T47D (cell line): ENCODE data around the gene WIZ.

Experiments used
- DNase-seq, 2 experiments: peaks; one replicate each; pipeline versions ENCODE4 v3.0.0 to v3.0.0-alpha.2; 2011 to 2012; ENCODE audit warnings: low read depth in 1 of 2, low spot score in 1 of 2
- JUND ChIP-seq: IDR thresholded peaks from 2 replicates; pipeline ENCODE4 v1.6.1; 2012; ENCODE audit warnings: low read depth
- in situ Hi-C: cut with HindIII; loops from 2 replicates; pipeline ENCODE4 v1.10.0; 2016; ENCODE audit warnings: low sequenced_read_pairs, low pct_unique_long_range_greater_than_20kb

Gene WIZ

DNA sequence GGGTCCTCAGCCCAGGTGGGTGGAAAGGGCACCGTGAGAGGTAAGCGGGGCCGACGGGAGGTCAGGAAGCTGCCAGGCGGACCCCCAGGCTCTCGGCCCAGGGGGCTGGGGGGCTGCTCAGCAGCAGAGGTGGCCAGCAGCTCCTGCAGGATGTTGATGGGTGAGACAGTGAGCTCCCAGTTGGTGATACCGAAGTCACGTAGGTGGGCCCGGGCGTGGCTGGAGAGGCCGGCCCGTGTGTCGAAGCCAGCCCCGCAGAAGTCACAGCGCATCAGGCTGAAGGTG is 13.0 kb downstream of the WIZ start:
- TF ChIP-seq JUND: no peak
- in situ Hi-C loops: no loop called here
- no peak for DNase-seq

DNA sequence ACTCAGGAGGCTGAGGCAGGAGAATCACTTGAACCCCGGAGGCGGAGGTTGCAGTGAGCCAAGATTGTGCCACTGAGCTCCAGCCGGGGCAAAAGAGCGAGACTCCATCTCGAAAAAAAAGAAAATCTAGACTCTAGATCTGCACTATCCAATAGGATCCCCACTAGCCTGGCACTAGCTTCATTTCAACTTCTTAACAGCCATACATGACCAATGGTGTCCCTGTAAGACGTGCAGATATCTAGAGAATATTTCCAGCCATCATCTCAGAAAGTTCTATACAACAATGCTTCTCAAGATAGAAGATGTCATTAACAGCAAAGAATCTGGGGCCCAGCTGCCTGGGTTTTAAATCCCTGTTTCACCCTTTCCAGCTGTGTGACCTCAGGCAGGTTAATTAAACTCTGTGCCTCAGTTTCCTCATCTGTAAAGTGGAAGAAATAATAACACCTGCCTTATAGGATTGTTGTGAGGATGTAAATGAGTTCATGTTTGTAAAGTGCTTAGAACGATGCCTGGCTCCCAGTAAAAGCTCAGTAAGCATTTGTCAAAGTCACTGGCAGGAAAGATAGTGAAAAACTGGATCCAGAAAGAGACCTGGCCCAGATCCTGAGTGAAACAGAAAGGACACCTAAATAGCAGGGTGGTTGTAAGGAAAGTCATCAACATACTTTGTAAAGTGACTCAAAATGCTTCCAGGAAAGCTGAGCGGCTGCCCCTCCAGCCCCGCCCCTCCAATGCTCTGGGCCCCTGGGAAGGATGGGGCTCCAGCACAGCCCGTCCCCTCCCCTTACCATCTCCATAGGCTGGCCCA is 13.5 kb downstream of the WIZ start:
- no peak for DNase-seq
- no peak for TF ChIP-seq JUND
- in situ Hi-C loops: no loop called here

DNA sequence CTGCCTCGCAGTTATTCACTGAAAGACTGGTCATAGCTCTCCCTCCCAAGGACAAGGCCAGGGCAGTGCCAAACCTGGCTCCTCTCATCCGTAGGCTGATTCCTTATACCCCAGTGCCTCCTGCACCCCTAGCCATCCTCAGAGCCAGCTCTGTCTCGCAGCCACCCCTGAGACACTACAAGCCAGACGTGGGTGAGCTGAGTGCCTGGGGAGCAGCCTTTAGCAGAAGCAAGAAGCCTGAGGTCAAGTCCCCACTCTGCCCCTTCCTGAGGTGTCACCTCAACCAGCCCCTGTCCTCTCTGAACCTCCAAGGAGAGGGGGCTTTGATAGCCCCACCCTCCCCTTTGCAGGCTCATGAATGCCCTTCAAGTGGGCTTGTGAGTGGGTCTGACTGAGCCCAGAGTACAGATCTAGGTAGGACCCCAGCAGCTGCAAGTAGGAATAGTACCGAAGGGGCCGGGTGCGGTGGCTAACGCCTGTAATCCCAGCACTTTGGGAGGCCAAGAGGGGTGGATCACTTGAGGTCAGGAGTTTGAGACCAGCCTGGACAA is 16.2 kb downstream of the WIZ start:
- in situ Hi-C loops: no loop called here
- TF ChIP-seq JUND: no peak
- DNase-seq: no peak

DNA sequence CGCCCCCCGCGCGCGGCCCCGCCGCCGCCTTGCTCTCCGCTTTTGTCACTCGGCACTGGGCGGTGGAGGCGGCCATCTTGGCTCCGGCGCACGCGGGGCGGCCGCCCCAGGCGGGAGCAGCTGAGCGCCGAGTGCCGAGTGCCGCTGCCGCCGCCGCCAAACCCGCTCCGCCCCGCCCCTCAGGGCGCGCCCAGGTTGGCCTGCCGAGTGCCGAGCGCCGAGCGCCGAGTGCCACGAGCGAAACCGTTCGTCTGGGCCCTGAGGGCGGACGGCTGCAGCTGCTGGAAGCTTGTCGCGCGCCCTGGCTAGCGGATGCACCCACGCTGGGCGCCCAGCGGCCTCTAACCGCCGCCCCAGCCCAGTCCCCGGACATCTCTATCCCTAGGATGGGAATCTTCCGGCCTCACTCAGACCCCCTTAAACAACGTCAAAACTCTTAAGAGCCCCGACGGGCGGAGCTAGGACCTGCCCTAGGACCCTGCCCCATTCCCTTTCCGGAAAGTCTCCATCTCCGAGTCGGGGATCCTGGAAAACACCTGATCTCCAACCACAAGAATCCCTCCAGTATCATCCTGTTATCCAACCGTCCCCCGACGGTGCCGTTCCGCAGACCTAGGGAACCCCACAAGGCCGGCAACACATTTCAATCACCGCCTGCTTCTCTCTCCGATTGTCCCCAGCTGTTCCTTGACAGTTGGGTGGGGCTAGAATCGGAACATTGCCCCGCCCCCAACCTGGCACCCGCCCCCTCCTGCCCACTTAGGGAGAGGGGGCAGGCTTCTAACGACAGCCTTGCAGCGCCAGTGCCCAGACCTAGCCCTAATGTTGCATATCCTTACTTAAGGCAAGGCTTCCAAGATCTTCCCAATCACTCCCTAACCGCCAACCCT is 16.9 kb downstream of the WIZ start:
- peak; percentile 90 to 92 for DNase-seq
- in situ Hi-C loops: no loop called here
- TF ChIP-seq JUND: no peak

DNA sequence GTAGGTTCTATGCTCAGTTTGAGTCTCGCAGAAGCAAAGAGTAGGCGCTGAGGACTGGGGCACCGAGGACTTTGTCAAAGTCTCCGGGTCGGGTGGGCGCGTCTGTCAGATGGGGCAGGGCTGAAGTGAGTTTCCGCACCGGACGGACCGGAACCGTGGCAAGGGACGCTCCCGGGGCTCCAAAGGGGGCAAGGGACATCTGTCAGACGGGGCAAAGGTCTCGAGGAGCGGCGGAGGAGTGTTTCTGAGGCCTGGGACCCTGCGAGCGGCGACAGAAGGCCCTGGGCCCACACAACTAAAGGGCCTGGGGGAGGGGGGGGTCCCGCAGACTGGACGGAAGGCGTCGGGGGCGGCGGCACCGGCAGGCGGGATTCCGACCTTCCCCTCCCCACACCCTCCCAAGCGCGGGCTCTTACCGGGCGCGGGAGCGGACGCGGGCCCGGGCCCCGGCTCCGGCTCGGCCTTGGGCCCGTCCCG is 17.7 kb downstream of the WIZ start:
- TF ChIP-seq JUND: no peak
- in situ Hi-C loops: no loop called here
- DNase-seq: no peak

DNA sequence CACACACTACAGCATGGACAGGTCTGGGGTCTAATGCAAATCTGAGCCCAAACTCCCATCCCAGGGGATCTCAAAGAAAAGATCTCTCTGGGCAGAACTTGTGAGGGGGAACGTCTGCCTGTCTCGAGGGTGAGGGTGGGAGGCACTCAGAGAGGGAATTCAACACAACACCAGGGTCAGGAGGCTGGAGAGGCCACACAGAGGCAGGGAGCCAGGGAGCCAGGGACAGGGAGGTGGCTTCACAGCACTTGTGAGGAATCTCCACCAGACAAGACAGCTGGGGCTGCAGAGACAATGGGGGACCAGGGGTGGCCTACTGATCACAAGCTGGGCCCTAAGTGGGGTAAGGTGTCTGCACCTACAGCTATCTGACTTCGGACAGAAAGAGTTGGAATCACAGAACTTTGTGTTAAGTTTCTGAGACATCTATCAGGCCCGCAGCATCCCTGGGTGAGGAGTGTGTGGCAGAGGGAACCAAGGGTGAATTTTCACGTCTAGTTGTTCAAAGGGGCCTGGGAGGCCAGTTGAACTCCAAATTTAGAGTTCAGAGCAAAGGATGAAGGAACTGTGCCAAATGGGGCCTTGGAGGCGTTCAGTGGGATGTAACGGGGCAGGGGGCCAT is 18.2 kb downstream of the WIZ start:
- no peak for DNase-seq
- TF ChIP-seq JUND: no peak
- in situ Hi-C loops: no loop called here

DNA sequence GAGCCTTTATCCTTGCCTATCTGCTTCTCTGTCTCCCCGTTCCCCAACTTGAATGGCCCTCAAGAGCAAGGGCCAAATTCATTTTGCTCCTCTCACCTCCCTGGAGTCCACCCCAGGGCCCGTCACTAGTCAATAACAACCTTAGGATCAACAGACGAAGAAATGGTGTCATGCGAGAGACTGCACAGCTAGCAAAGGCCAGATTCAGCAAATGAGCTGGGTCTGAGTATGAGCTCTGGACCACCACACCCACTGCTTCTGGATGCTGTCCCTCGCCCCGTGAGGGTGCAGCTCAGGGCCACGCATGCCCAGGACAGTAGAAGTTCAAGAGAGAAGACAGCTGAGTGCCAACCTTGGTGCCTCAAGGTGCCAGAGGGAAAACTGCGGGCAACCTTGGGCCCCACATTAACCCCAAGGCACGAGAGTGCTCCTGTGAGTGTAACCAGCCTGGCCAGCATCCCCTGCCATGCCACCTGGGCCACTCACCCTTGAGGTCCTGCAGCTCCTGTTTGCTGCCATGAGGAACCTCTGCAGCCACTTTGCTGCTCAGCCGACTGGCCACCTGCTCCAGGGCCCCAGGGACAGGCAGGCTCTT is 19.1 kb downstream of the WIZ start:
- in situ Hi-C loops: no loop called here
- DNase-seq: no peak
- no peak for TF ChIP-seq JUND

DNA sequence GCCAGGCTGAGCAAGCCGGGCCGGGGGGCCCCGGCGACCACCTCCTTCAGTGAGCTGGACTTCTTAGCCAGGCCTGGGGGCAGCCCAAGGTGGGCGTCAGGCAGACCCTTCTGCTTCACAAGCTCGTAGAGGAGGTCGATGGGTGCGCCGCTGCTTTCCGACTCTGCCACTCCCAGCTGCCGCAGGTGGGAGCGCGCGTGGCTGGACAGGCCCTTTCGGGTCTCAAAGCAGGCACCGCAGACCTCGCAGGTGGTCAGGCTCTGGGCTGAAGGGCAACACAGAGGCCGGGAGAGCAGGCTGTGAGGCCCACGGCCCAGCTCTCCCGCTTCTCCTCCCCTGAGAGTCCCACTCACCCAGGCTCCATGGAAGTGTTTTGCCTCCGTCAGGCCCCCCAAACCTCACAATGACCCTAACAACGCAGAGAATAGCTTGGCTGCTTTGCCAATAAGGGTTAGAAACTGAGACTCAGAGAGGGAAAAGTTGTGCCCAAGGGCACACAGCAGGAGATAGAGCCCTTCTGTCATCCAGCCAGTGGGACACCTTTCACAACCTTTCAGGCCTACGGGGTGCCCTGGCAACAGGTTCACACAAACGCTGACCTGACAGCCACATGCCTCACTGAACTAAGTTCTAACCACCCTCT is 19.8 kb downstream of the WIZ start:
- in situ Hi-C loops: no loop called here
- DNase-seq: no peak
- no peak for TF ChIP-seq JUND

DNA sequence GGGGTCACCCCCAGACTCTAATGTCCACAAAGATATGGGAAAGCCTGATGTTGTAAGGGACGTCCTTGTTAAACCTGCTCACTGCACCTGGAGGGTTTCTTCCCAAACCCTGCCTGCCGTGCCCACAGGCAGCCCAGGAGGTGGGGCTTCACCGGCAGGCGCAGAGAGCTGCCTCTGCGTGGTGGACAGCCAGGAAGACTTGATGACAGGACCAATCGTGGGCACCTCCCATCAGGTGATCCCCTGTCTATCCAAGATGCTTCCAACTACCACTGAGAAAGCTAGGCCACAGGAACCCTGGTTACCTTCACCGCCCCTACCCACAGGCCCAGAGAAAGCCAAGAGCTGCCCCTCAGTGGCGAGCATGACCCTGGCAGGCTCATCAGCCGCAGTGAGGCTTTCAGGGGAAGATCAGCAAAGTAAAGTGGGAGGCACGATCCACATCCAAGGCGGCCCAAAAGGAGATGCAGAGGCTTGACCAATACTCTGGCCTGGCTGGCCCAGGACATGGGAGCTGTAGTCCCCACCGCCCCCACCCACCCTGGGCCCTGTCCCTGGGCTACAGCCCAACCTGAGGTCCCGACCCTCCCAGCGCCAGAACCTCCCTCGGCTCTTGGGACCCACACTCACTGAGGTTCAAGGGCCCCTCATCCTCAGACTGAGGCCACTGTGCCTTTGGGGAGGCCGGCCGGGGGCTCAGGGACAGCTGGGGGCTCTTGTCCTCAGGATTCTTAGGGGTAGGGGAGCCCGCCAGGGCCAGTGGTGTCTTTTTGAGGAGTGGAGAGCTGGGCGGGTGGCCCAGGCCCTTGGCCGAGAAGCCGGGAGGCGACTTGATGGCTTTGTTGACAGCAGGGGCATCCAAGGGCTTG is 20.6 kb downstream of the WIZ start:
- no peak for TF ChIP-seq JUND
- in situ Hi-C loops: no loop called here
- no peak for DNase-seq

DNA sequence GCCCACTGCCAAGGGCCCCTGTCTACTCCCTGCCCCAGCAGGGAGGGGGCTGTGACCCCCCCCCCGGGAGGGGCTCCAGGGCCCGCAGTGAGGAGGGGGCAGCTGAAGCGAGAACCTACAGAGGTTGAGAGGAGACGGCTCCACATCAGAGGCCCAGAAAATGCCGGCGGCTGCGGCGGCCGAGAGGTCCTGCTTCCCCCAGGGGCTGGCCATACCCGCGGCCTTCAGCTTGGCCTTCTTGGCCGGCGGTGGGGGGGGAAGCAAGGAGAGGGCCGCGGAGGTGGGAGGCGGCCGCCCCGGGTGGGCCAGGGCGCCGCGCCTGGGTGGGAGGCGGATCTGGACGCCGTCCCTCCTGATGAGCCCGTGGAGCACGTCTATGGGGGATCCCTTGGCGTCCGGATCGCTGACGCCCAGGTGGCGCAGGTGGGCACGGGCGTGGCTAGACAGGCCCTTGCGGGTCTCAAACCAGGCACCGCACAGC is 21.7 kb downstream of the WIZ start:
- DNase-seq: no peak
- no peak for TF ChIP-seq JUND
- in situ Hi-C loops: no loop called here

DNA sequence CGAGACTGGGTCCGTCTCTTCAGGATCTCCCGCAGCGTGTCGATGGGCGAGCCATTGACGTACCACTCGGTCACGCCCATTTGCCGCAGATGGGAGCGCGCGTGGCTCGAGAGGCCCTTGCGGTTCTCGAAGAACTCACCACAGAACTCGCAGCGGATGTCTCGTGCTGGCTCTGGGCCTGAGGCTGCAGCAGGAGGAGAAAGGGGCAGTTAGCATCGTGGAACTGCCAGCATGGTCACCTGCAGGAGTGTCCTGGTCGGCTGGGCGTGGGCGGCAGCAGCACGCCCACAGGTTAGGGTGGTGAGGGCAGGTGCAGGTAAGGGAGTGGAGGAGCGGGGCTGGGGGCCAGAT is 22.4 kb downstream of the WIZ start:
- TF ChIP-seq JUND: no peak
- in situ Hi-C loops: no loop called here

More for the DNA sequence above, 22.4 kb downstream of the WIZ start:
- no peak for DNase-seq
